Stimulated activated CD4-positive, alpha-beta T cell treated with anti-CD3 and anti-CD28 coated beads, Interleukin-15, amount 100 ng/mL, for 24 hours (primary cell): ENCODE results near the gene TRAPPC5.

ENCODE experiments used
- DNase-seq: peaks from one replicate; pipeline ENCODE4 v3.0.0-alpha.2; 2020

Gene TRAPPC5

DNA sequence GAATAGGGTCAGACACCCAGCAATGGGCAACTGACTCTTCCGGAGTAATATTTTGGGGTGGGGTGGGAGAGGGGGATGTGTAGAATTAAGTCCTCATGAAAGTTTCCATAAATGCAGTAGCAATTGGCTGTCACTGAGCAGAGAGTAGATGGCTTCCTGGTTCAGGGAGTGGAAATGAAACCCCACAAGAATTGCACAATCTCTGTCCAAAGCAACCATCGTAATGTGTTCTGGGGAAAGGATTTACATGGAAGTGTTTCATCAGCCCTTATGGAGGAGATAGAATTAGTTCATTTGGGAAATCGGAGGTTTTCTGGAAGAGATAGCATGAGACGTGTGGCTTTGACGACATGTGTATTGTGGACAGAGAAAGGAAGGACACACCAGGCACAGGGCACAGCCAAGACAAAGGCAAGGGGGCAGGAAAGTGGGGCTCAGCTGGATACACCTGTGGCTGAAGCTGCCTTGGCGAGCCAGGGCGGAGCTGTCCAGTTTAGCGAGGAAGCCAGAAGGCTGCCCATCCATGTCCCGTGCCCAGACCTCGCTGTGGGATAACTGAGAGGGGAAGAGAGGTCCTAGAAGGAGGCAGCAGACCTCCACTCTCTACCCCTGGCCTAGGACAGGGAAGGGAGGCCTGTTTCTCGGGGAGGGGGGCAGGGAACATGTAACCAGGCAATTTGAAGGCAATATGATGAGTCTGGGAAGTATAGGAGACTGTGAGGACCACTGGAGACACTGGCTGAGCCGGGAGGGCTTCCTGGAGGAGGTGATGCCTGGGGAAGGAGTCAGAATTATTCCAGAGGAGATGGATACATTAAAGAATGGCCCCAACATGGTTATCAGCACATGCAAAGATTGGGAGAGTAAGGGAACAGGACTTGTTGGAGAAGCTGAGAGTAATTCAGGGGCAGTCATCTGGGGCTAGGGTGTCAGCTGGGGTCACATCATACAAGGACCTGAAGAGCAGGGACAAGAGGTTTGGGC lies 53.9 kb downstream of the TRAPPC5 start:
- DNase-seq: no peak

DNA sequence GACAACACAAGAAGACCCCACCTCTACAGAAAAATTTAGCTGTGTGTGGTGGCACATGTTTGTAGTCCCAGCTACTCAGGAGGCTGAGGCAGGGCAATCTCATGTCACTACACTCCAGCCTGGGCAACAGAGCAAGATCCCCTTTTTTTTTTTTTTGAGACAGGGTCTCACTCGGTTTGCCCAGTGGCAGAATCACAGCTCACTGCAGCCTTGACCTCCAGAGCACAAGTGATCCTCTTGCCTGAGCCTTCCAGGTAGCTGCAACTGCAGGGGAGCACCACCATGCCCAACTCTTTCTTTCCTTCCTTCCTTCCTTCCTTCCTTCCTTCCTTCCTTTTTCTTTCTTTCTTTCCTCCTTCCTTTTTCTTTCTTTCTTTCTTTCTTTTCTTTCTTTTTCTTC lies 55.5 kb downstream of the TRAPPC5 start:
- DNase-seq: no peak

DNA sequence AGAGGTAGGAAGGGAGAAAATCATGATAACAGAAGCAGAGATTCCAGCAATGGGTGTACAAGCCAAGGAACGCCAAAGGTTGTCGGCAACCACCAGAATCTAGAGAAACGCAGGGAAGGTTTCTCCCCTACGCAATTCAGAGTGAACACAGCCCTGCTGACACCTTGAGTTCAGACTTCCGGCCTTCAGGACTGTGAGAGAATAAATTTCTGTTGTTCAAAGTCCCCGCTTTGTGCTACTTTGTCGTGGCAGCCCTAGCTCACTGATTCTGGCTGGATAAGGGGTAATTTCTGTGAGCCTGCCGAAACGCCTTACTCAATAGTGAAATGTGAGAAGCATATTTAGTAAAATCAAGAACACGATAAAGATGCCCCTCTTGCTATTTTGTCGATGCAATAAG lies 56.6 kb downstream of the TRAPPC5 start:
- DNase-seq: no peak
